Subcutaneous abdominal adipose tissue (tissue), 5 donors: ENCODE data around the gene MZT1.
"Not testable (repeated sequence)": the region's sequence is repeated elsewhere in the genome, so short reads cannot be mapped to it uniquely, and the experiment has no call there.

Experiments
- H3K27ac ChIP-seq: one replicate; pipeline ENCODE4 v1.7.0; 2013; ENCODE audit warnings: low read depth, mild to moderate bottlenecking, inconsistent platforms, low read length, moderate library complexity
- H3K27me3 ChIP-seq, 5 donors: one replicate each; pipeline ENCODE4 v1.7.0; 2013; ENCODE audit warnings: low read length in 5 of 5, inconsistent platforms in 1 of 5; ENCODE audit not compliant: control insufficient read depth in 5 of 5, insufficient read depth in 4 of 5
- H3K36me3 ChIP-seq, 5 donors: one replicate each; pipeline ENCODE4 v1.7.0; 2013; ENCODE audit warnings: low read length in 5 of 5; ENCODE audit not compliant: control insufficient read depth in 5 of 5, insufficient read depth in 5 of 5
- H3K4me1 ChIP-seq, 5 donors: one replicate each; pipeline ENCODE4 v1.7.0; 2013; ENCODE audit warnings: low read length in 5 of 5, mild to moderate bottlenecking in 3 of 5, moderate library complexity in 1 of 5; ENCODE audit not compliant: control insufficient read depth in 5 of 5, insufficient read depth in 5 of 5
- H3K4me3 ChIP-seq, 5 donors: one replicate each; pipeline ENCODE4 v1.7.0; 2013; ENCODE audit warnings: low read length in 5 of 5, low read depth in 1 of 5
- H3K9ac ChIP-seq, 5 donors: one replicate each; pipeline ENCODE4 v1.7.0; 2013; ENCODE audit warnings: low read length in 5 of 5, mild to moderate bottlenecking in 4 of 5, moderate library complexity in 3 of 5
- H3K9me3 ChIP-seq, 5 donors: one replicate each; pipeline ENCODE4 v1.7.0; 2013; ENCODE audit warnings: low read length in 5 of 5; ENCODE audit not compliant: control insufficient read depth in 5 of 5
- donor health status: healthy.
- donor health status: healthy.
- donor health status: healthy.
- donor health status: healthy.
- donor health status: healthy.

The MZT1 gene

DNA sequence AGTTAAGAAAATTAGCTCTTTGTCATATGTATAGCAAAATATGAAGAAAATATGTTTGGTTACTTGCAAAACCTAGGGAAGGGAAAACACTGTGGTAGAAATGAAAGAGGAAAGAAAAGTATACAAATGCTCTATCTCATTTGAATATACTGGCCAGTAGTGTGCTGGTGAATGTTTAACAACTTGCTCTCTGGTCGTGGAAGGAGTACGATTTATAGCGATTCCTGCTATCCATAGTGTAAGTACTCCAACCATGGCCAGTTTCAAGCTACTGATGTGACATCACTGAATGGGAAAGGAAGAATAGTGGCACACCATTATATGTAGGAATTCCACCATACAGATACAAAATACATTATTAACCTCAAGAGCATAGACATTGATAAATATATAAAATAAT is 9.6 kb upstream of the MZT1 start:
- no peaks in the 10 kb centered on the region for H3K4me1 ChIP-seq
- no peak overlapping the region for H3K9ac ChIP-seq
- H3K27me3 ChIP-seq = no peaks in the 10 kb centered on the region
- no peak overlapping the region for H3K27ac ChIP-seq
- no peak overlapping the region for H3K4me3 ChIP-seq
- H3K9me3 ChIP-seq = no peaks in the 10 kb centered on the region
- H3K36me3 ChIP-seq = peaks cover 3 to 15% (median 5%) of the 10 kb centered on the region in 5 donors

DNA sequence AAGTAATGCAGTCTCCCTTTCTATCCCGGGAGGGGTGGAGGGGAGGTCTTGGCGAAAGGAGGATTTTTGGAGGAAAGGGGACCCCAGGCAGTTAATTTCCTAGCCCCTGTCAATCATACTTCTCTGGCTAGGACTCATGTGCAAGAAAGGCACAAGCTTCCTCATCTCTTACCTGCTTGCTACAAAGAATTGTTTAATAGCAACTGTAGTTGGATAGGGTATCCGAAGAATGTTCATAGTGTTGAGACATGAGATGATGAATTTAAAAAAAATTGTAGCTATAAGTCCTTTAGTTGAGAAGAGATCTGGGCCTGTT is 819 bp upstream of the MZT1 start:
- Histone ChIP-seq H3K4me1 (peaks cover 2 to 26% (median 22%) of the 10 kb centered on the region in 5 donors), H3K27me3 (no peaks in the 10 kb centered on the region), H3K36me3 (no peaks in the 10 kb centered on the region), H3K4me3 (peak overlapping the region; percentile 96 to 99 (median 97)), H3K9me3 (no peaks in the 10 kb centered on the region), H3K27ac (peak overlapping the region; percentile 60), H3K9ac (peak overlapping the region; percentile 86 to 96 (median 87))

- H3K36me3 ChIP-seq = no peaks in the 10 kb centered on the region
- no peaks in the 10 kb centered on the region for H3K9me3 ChIP-seq
- H3K27ac ChIP-seq = peak overlapping the region; percentile 46
- H3K4me3 ChIP-seq = peak overlapping the region; percentile 91 to 99 (median 97)
- peaks cover 2 to 26% (median 22%) of the 10 kb centered on the region in 5 donors for H3K4me1 ChIP-seq
- peak overlapping the region; percentile 68 to 98 (median 87) for H3K9ac ChIP-seq
- no peaks in the 10 kb centered on the region for H3K27me3 ChIP-seq
These were observed 558 bp downstream of the MZT1 start for GRCh38 chr13:72726726-72727416.

GRCh38 chr13:72726185-72726584 is 1.2 kb downstream of the MZT1 start:
- H3K36me3 ChIP-seq, H3K9me3 ChIP-seq, H3K27ac ChIP-seq, H3K27me3 ChIP-seq: not testable (repeated sequence)
- Histone ChIP-seq H3K9ac (peak overlapping the region in 1 of 5 donors; percentile 98), H3K4me3 (peak overlapping the region in 4 of 5 donors; percentile 91 to 97 (median 96)), H3K4me1 (peaks cover 2 to 26% (median 22%) of the 10 kb centered on the region in 5 donors)

GRCh38 chr13:72716776-72717175 is 10.7 kb downstream of the MZT1 start:
- Histone ChIP-seq H3K4me1 (no peaks in the 10 kb centered on the region), H3K4me3 (no peak overlapping the region), H3K9ac (no peak overlapping the region), H3K36me3 (peaks cover 15 to 38% (median 22%) of the 10 kb centered on the region in 5 donors), H3K9me3 (peaks cover 0 to 9% (median 7%) of the 10 kb centered on the region in 5 donors), H3K27ac (no peak overlapping the region), H3K27me3 (no peaks in the 10 kb centered on the region)

DNA sequence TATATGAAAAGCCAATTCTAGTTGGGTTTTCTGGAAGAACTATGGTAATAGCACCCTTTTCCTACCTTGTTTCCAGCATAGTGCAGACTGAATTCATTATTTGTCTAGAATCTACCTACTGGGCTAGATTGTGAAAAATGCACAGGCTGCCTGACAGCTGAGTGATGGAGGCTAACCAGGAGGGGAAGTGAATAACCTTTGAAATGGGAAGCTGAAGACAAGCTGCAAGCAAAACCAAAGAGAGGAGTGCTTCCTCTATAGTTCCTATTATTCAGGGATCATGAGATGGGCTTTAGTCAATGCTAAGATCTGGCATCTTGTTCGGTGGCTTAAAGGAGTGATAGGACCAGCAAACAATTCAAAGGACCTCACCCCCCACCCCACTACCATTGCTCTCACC is 26.9 kb downstream of the MZT1 start:
- no peak overlapping the region for H3K9ac ChIP-seq
- H3K9me3 ChIP-seq = no peaks in the 10 kb centered on the region
- H3K36me3 ChIP-seq = no peaks in the 10 kb centered on the region
- H3K4me1 ChIP-seq = no peaks in the 10 kb centered on the region
- peaks cover 0 to 3% (median 0%) of the 10 kb centered on the region in 5 donors for H3K27me3 ChIP-seq
- H3K4me3 ChIP-seq = no peak overlapping the region
- H3K27ac ChIP-seq = no peak overlapping the region

- Histone ChIP-seq H3K4me1 (peaks cover 0 to 7% (median 0%) of the 10 kb centered on the region in 5 donors), H3K36me3 (no peaks in the 10 kb centered on the region), H3K9me3 (no peaks in the 10 kb centered on the region), H3K9ac (no peak overlapping the region), H3K4me3 (no peak overlapping the region), H3K27ac (no peak overlapping the region), H3K27me3 (peaks cover 0 to 5% (median 0%) of the 10 kb centered on the region in 5 donors)
These were observed 29.3 kb downstream of the MZT1 start for GRCh38 chr13:72698164-72698563.

- H3K9ac ChIP-seq = no peak overlapping the region
- no peaks in the 10 kb centered on the region for H3K36me3 ChIP-seq
- H3K27ac ChIP-seq = no peak overlapping the region
- peaks cover 0 to 7% (median 0%) of the 10 kb centered on the region in 5 donors for H3K4me1 ChIP-seq
- peaks cover 0 to 5% (median 0%) of the 10 kb centered on the region in 5 donors for H3K9me3 ChIP-seq
- H3K27me3 ChIP-seq = peaks cover 0 to 5% (median 0%) of the 10 kb centered on the region in 5 donors
- no peak overlapping the region for H3K4me3 ChIP-seq
These were observed 30.9 kb downstream of the MZT1 start for GRCh38 chr13:72696579-72696978.

GRCh38 chr13:72694314-72694713 is 33.1 kb downstream of the MZT1 start:
- Histone ChIP-seq H3K9ac (no peak overlapping the region), H3K27me3 (peaks cover 0 to 5% (median 0%) of the 10 kb centered on the region in 5 donors), H3K36me3 (no peaks in the 10 kb centered on the region), H3K27ac (no peak overlapping the region), H3K4me1 (peaks cover 0 to 7% (median 0%) of the 10 kb centered on the region in 5 donors), H3K4me3 (no peak overlapping the region), H3K9me3 (peaks cover 0 to 5% (median 0%) of the 10 kb centered on the region in 5 donors)

DNA sequence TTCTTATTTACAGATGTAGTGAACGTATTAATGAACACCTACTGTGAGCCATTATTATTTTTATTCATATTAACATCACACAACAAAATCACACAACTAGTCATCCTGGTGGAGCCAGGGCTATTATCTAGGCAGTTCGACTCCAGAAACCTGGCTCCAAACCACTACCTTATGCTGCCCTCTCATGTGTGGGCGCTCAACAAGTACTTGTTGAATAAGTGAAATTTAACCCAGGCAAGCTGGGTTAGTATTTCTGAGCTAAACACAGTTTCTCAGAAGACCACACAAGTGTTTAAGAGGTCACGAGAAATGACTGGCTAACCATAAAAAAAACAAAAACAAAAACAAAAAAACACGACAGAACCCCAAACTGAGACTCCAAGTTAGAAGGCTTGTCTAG is 33.6 kb downstream of the MZT1 start:
- Histone ChIP-seq H3K9ac (no peak overlapping the region), H3K4me3 (no peak overlapping the region), H3K27ac (no peak overlapping the region), H3K4me1 (peaks cover 0 to 7% (median 0%) of the 10 kb centered on the region in 5 donors), H3K27me3 (peaks cover 0 to 5% (median 0%) of the 10 kb centered on the region in 5 donors), H3K36me3 (no peaks in the 10 kb centered on the region), H3K9me3 (peaks cover 0 to 5% (median 0%) of the 10 kb centered on the region in 5 donors)
